Brain microvascular endothelial cell (primary cell): ENCODE results near the gene HS3ST3A1.

ENCODE experiments used
- DNase-seq: peaks from one replicate; pipeline ENCODE4 v3.0.0-alpha.2; 2020
- H3K27ac ChIP-seq: fragments of 250-450 bp; sonication (Bioruptor Pico); 2 replicates; pipeline ENCODE4 v1.5.1; 2020; ENCODE audit warnings: mild to moderate bottlenecking, moderate library complexity
- H3K27me3 ChIP-seq: fragments of 250-450 bp; sonication (Bioruptor Pico); replicated peaks from 2 replicates; pipeline ENCODE4 v1.5.1; 2020; ENCODE audit warnings: mild to moderate bottlenecking
- H3K36me3 ChIP-seq: fragments of 250-450 bp; sonication (Bioruptor Pico); replicated peaks from 2 replicates; pipeline ENCODE4 v1.5.1; 2020; ENCODE audit warnings: mild to moderate bottlenecking
- H3K4me3 ChIP-seq: 2 replicates; pipeline ENCODE4 v1.5.1; 2011; ENCODE audit warnings: low read depth, mild to moderate bottlenecking, control low read depth, low read length, moderate library complexity
- CTCF ChIP-seq: IDR thresholded peaks from 2 replicates; pipeline ENCODE4 v1.5.1; 2011; ENCODE audit warnings: low read depth, mild to moderate bottlenecking, moderate library complexity, low read length, control low read depth, inconsistent platforms; ENCODE audit errors: missing control alignments
- in situ Hi-C: cut with HindIII; loops from 2 replicates; pipeline ENCODE4 v1.10.0; 2017; ENCODE audit warnings: low sequenced_read_pairs, low pct_ligation_motif_present

HS3ST3A1 gene

GRCh38 chr17:13597723-13598347 lies 3.9 kb downstream of the HS3ST3A1 start:
- DNase-seq, result no peak
- H3K27me3 ChIP-seq, result no peaks in the 10 kb centered on the region
- H3K36me3 ChIP-seq, result no peaks in the 10 kb centered on the region
- peak; percentile 64 for TF ChIP-seq CTCF
- no peak overlapping the region for H3K27ac ChIP-seq
- peak overlapping the region; percentile 90 for H3K4me3 ChIP-seq
- in situ Hi-C loops, result loop anchor here (25.0 kb wide), 1 partner anchor 714 kb away; the partner anchor contains the start of gene HS3ST3B1

- H3K4me3 ChIP-seq, result no peak overlapping the region
- no peak overlapping the region for H3K27ac ChIP-seq
- no peaks in the 10 kb centered on the region for H3K36me3 ChIP-seq
- in situ Hi-C loops, result loop anchor here (25.0 kb wide), 1 partner anchor 716 kb away; the partner anchor contains the start of gene HS3ST3B1
- no peak for TF ChIP-seq CTCF
- DNase-seq, result no peak
- no peaks in the 10 kb centered on the region for H3K27me3 ChIP-seq
Measured at GRCh38 chr17:13596241-13596923, 5.3 kb downstream of the HS3ST3A1 start.

GRCh38 chr17:13595599-13595899 lies 6.2 kb downstream of the HS3ST3A1 start:
- no peak overlapping the region for H3K4me3 ChIP-seq
- H3K36me3 ChIP-seq, result no peaks in the 10 kb centered on the region
- DNase-seq, result no peak
- no peak for TF ChIP-seq CTCF
- no peaks in the 10 kb centered on the region for H3K27me3 ChIP-seq
- H3K27ac ChIP-seq, result no peak overlapping the region
- in situ Hi-C loops, result loop anchor here (25.0 kb wide), 1 partner anchor 717 kb away; the partner anchor contains the start of gene HS3ST3B1

- in situ Hi-C loops, result loop anchor here (25.0 kb wide), 1 partner anchor 717 kb away; the partner anchor contains the start of gene HS3ST3B1
- Histone ChIP-seq H3K36me3 (no peaks in the 10 kb centered on the region), H3K27me3 (no peaks in the 10 kb centered on the region), H3K27ac (no peak overlapping the region), H3K4me3 (no peak overlapping the region)
- peak; percentile 82 for DNase-seq
- TF ChIP-seq CTCF, result peak; percentile 89
Measured at GRCh38 chr17:13594762-13595598, 6.7 kb downstream of the HS3ST3A1 start.

GRCh38 chr17:13594310-13594709 lies 7.4 kb downstream of the HS3ST3A1 start:
- no peak for DNase-seq
- in situ Hi-C loops, result loop anchor here (25.0 kb wide), 1 partner anchor 718 kb away; the partner anchor contains the start of gene HS3ST3B1
- H3K27ac ChIP-seq, result no peak overlapping the region
- H3K36me3 ChIP-seq, result no peaks in the 10 kb centered on the region
- no peak overlapping the region for H3K4me3 ChIP-seq
- H3K27me3 ChIP-seq, result no peaks in the 10 kb centered on the region
- no peak for TF ChIP-seq CTCF
